ACC112 (cell line): ENCODE measurements around the gene VSTM4.

Experiments
- H2AFZ ChIP-seq: fragments of 200-600 bp; sonication (generic); one replicate; pipeline ENCODE4 v1.6.0; 2017; ENCODE audit warnings: antibody characterized with exemption, low read length; ENCODE audit not compliant: unreplicated experiment
- H3K27ac ChIP-seq: fragments of 200-600 bp; sonication (generic); 2 replicates; pipeline ENCODE4 v1.5.1; 2014; ENCODE audit warnings: low read depth, mild to moderate bottlenecking, antibody characterized with exemption, low read length, moderate library complexity
- H3K27me3 ChIP-seq: fragments of 200-600 bp; sonication (generic); 2 replicates; pipeline ENCODE4 v1.6.1; 2014; ENCODE audit warnings: mild to moderate bottlenecking, antibody characterized with exemption, low read length, moderate library complexity, mixed read lengths; ENCODE audit not compliant: insufficient read depth
- H3K36me3 ChIP-seq: fragments of 200-600 bp; sonication (generic); 2 replicates; pipeline ENCODE4 v1.6.1; 2016; ENCODE audit warnings: mild to moderate bottlenecking, antibody characterized with exemption, low read length, moderate library complexity, mixed read lengths; ENCODE audit not compliant: insufficient read depth
- H3K4me1 ChIP-seq: fragments of 200-600 bp; sonication (generic); one replicate; pipeline ENCODE4 v1.6.1; 2016; ENCODE audit warnings: low read length, mixed read lengths; ENCODE audit not compliant: insufficient read depth, unreplicated experiment, control insufficient read depth
- H3K4me3 ChIP-seq: fragments of 200-600 bp; sonication (generic); 2 replicates; pipeline ENCODE4 v1.5.1; 2014; ENCODE audit warnings: mild to moderate bottlenecking, low read depth, low read length
- H3K79me2 ChIP-seq: fragments of 200-600 bp; sonication (generic); one replicate; pipeline ENCODE4 v1.6.0; 2016; ENCODE audit warnings: low read length; ENCODE audit not compliant: control insufficient read depth, unreplicated experiment, insufficient read depth

VSTM4 gene

DNA sequence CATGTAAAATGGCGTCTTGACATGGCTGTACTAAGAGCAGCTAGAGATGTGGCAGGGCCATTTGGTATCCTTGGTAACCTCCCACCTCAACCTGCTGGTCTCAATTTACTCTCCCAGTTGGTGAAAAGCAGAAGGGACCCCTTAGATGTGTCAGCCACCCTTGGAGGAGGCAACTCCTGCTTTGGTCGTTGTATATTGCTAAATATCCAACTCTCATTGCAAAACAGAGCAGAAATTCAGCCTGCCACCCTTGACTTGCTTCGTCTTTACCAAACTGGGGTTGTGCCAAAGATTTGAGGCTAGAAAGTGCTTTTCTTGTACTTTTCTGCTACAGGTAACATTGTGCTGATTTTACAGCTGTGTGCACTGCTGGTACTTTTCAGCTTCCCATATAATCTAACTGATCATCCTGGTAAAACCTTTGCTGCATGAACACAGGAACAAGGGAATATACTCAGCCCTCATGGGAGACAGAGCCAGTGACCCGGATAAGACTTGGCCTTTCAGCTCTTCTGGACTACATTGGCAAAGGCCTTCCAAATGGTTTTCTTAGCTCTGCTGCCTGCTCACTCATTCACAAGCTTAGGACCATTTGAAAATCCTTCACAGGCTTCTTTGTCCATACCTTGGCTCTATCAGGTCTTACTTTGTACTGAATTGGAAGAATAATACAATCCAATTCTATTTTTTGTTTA lies 2.2 kb upstream of the VSTM4 start:
- Histone ChIP-seq H3K27me3 (no peaks in the 10 kb centered on the region), H3K4me3 (no peak overlapping the region), H3K27ac (no peak overlapping the region), H2AFZ (no peak overlapping the region), H3K79me2 (no peaks in the 10 kb centered on the region), H3K4me1 (no peaks in the 10 kb centered on the region), H3K36me3 (no peaks in the 10 kb centered on the region)

DNA sequence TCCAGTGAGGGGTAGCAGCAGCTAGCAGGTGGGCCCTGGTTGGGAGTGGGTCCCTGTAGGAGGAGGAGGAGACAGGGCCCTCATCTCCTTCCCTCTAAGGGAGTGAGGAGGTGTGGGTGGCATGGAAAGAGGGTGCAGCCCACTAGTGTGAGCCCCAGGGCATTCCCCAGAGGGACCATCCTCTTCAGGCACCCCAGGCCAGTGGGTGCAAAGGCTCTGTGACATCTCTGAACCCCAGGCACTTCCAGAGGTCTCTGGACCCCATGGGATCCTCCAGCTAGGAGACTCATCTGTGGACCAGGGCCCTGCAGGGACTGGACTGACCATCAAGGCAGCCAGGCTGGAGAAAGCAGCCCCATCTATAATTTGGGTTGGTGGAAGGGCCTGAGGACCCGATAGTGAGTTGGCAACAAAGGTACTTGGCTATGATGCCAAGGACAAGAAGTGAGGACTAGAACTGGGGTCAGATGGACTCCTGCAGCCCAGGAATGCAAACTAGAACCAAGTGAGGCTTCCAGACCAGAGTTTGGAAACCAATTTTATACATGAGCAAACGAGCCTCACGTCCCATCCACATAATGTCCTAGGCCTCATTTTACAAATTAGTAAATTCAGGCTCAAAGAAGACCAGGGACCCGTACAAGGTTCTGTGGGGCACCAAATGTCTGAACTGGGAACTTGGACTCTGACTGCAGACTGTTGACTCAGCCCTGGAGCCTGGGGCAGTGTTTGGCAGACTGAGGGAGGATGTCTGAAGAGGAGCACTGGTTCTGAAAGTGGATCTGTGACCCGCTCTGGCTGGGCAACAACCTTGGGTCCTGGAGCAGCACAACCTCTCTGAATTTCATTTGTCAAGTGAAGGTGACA lies 1.4 kb upstream of the VSTM4 start:
- H3K27me3 ChIP-seq, result no peaks in the 10 kb centered on the region
- no peak overlapping the region for H2AFZ ChIP-seq
- no peaks in the 10 kb centered on the region for H3K79me2 ChIP-seq

GRCh38 chr10:49115796-49116508 lies 630 bp upstream of the VSTM4 start:
- no peaks in the 10 kb centered on the region for H3K4me1 ChIP-seq
- H3K27ac ChIP-seq, result no peak overlapping the region
- H3K4me3 ChIP-seq, result peak overlapping the region; percentile 53
- H3K79me2 ChIP-seq, result no peaks in the 10 kb centered on the region
- H2AFZ ChIP-seq, result no peak overlapping the region
- H3K36me3 ChIP-seq, result no peaks in the 10 kb centered on the region
- no peaks in the 10 kb centered on the region for H3K27me3 ChIP-seq

More for the DNA sequence above, 1.4 kb upstream of the VSTM4 start:
- H3K27ac ChIP-seq, result no peak overlapping the region
- H3K36me3 ChIP-seq, result no peaks in the 10 kb centered on the region
- H3K4me1 ChIP-seq, result no peaks in the 10 kb centered on the region
- H3K4me3 ChIP-seq, result no peak overlapping the region

DNA sequence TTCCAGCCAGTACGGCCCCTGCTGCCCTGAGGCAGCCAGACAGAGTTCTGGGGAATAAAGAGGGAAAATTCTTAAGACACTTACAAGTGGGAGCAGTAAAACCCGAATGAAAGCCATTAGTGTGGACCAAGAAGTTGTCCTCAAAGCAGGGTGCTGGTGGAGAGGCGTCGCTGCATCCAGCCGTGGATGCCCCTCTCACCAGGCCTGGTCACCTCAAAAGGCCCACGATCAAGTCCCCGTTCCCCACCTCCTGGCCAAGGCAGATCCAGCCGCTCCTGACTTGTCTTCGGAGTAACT lies 656 bp downstream of the VSTM4 start:
- H3K4me1 ChIP-seq, result no peaks in the 10 kb centered on the region
- peak overlapping the region; percentile 89 for H2AFZ ChIP-seq
- no peaks in the 10 kb centered on the region for H3K27me3 ChIP-seq
- H3K27ac ChIP-seq, result peak overlapping the region; percentile 27; the same call in 1 of the 2 replicates
- no peaks in the 10 kb centered on the region for H3K79me2 ChIP-seq
- peak overlapping the region; percentile 84 for H3K4me3 ChIP-seq
- no peaks in the 10 kb centered on the region for H3K36me3 ChIP-seq

- Histone ChIP-seq H3K79me2 (no peaks in the 10 kb centered on the region), H2AFZ (no peak overlapping the region), H3K27me3 (no peaks in the 10 kb centered on the region), H3K36me3 (no peaks in the 10 kb centered on the region), H3K4me1 (no peaks in the 10 kb centered on the region), H3K27ac (no peak overlapping the region), H3K4me3 (no peak overlapping the region; the same call in 1 of the 2 replicates)
These were observed 1.6 kb downstream of the VSTM4 start for GRCh38 chr10:49113741-49114141.

- no peaks in the 10 kb centered on the region for H3K27me3 ChIP-seq
- H3K27ac ChIP-seq, result no peak overlapping the region
- H3K79me2 ChIP-seq, result no peaks in the 10 kb centered on the region
- no peaks in the 10 kb centered on the region for H3K36me3 ChIP-seq
- no peak overlapping the region for H2AFZ ChIP-seq
- H3K4me1 ChIP-seq, result no peaks in the 10 kb centered on the region
- H3K4me3 ChIP-seq, result no peak overlapping the region
These were observed 2.5 kb downstream of the VSTM4 start for GRCh38 chr10:49112851-49113250.

GRCh38 chr10:49112098-49112497 lies 3.2 kb downstream of the VSTM4 start:
- H2AFZ ChIP-seq, result no peak overlapping the region
- no peaks in the 10 kb centered on the region for H3K4me1 ChIP-seq
- H3K36me3 ChIP-seq, result no peaks in the 10 kb centered on the region
- no peaks in the 10 kb centered on the region for H3K27me3 ChIP-seq
- H3K27ac ChIP-seq, result no peak overlapping the region
- H3K4me3 ChIP-seq, result no peak overlapping the region
- no peaks in the 10 kb centered on the region for H3K79me2 ChIP-seq

- Histone ChIP-seq H2AFZ (no peak overlapping the region), H3K4me3 (no peak overlapping the region), H3K27me3 (no peaks in the 10 kb centered on the region), H3K4me1 (peaks cover 1% of the 10 kb centered on the region), H3K27ac (no peak overlapping the region), H3K36me3 (no peaks in the 10 kb centered on the region), H3K79me2 (no peaks in the 10 kb centered on the region)
These were observed 4.0 kb downstream of the VSTM4 start for GRCh38 chr10:49111320-49111698.

GRCh38 chr10:49110684-49111319 lies 4.5 kb downstream of the VSTM4 start:
- H3K27ac ChIP-seq, result no peak overlapping the region
- peaks cover 3% of the 10 kb centered on the region for H3K4me1 ChIP-seq
- H3K36me3 ChIP-seq, result no peaks in the 10 kb centered on the region
- no peaks in the 10 kb centered on the region for H3K79me2 ChIP-seq
- H2AFZ ChIP-seq, result no peak overlapping the region
- no peak overlapping the region for H3K4me3 ChIP-seq
- H3K27me3 ChIP-seq, result no peaks in the 10 kb centered on the region

GRCh38 chr10:49109669-49110340 lies 5.5 kb downstream of the VSTM4 start:
- H3K27ac ChIP-seq, result no peak overlapping the region
- H3K36me3 ChIP-seq, result no peaks in the 10 kb centered on the region
- H3K79me2 ChIP-seq, result no peaks in the 10 kb centered on the region
- peaks cover 3% of the 10 kb centered on the region for H3K4me1 ChIP-seq
- no peaks in the 10 kb centered on the region for H3K27me3 ChIP-seq
- H2AFZ ChIP-seq, result no peak overlapping the region
- no peak overlapping the region for H3K4me3 ChIP-seq
